ENCODE measurements around the gene HEG1. TPM values are rescaled to one million over a fixed set of nuclear protein-coding genes. Genes with fewer than 3 reads are reported as not detected.

HEG1 gene
- total RNA-seq, 1 donor from 2014 or later, result 95.0 TPM

Other genes with a start within 250 kb of the HEG1 start
- 109 TPM for gene ITGB5, start 168.6 kb downstream of the HEG1 start, total RNA-seq
- gene MUC13, start 121.2 kb downstream of the HEG1 start, total RNA-seq, result not detected
- 0.19 TPM for gene SLC12A8, start 156.8 kb upstream of the HEG1 start, total RNA-seq